Transverse colon (tissue), 4 donors: ENCODE data around the gene ERC2. TPM values are rescaled to one million over a fixed set of nuclear protein-coding genes. Genes with fewer than 3 reads are reported as not detected.

ENCODE experiments used
- DNase-seq: peaks from one replicate; pipeline ENCODE4 v3.0.0-alpha.2; 2019
- H3K27ac ChIP-seq, 4 donors: fragments of 200-600 bp; sonication (generic); 2 replicates each; pipeline ENCODE4 v1.5.1; 2016 to 2018; ENCODE audit warnings: inconsistent platforms in 4 of 4
- H3K27me3 ChIP-seq: fragments of 200-600 bp; sonication (generic); 2 replicates; pipeline ENCODE4 v1.5.1; 2017; ENCODE audit warnings: inconsistent platforms
- H3K36me3 ChIP-seq, 4 donors: fragments of 200-600 bp; sonication (generic); 2 replicates each; pipeline ENCODE4 v1.5.1; 2017 to 2019; ENCODE audit warnings: inconsistent platforms in 4 of 4
- H3K4me1 ChIP-seq, 4 donors: fragments of 200-600 bp; sonication (generic); 2 replicates each; pipeline ENCODE4 v1.5.1; 2017 to 2020; ENCODE audit warnings: inconsistent platforms in 4 of 4
- H3K4me3 ChIP-seq, 4 donors: fragments of 200-600 bp; sonication (generic); 1 replicate in 1 of 4; 2 replicates in 3 of 4; pipeline versions ENCODE4 v1.5.1 to v1.6.1; 2017 to 2019; ENCODE audit warnings: inconsistent platforms in 4 of 4
- H3K9me3 ChIP-seq, 2 donors: fragments of 200-600 bp; sonication (generic); 2 replicates each; pipeline ENCODE4 v1.5.1; 2017 to 2019; ENCODE audit warnings: inconsistent platforms in 2 of 2
- CTCF ChIP-seq, 5 experiments: fragments of 200-600 bp in 3 of 5; fragments of 450-650 bp in 2 of 5; sonication (generic) in 3 of 5; IDR thresholded peaks; 1 replicate in 2 of 5; 2 replicates in 3 of 5; pipeline ENCODE4 v1.5.1; 2016 to 2017; ENCODE audit warnings: antibody characterized with exemption in 5 of 5, inconsistent platforms in 3 of 5, mild to moderate bottlenecking in 2 of 5, moderate library complexity in 1 of 5
- EP300 ChIP-seq: sonication (generic); formaldehyde crosslinking; IDR thresholded peaks from one replicate; pipeline ENCODE4 v1.6.1; 2017; ENCODE audit warnings: antibody characterized with exemption, low read depth
- POLR2A ChIP-seq: fragments of 450-650 bp; IDR thresholded peaks from one replicate; pipeline ENCODE4 v1.6.1; 2016; ENCODE audit warnings: antibody characterized with exemption, mild to moderate bottlenecking, moderate library complexity
- POLR2AphosphoS5 ChIP-seq, 3 donors: sonication (generic); formaldehyde crosslinking; IDR thresholded peaks; one replicate each; pipeline ENCODE4 v1.6.1; 2016; ENCODE audit warnings: antibody characterized with exemption in 3 of 3
- WGBS, 2 donors: methylation state at CpG; one replicate each; pipeline ENCODE4 v1.1.5; 2018; ENCODE audit warnings: low coverage in 1 of 2; 5-methylcytosine and 5-hydroxymethylcytosine counted together
- in situ Hi-C, 4 donors: fragments of 200-750 bp; cut with MboI; loops; one replicate each; pipeline versions ENCODE4 v1.15.0 to v1.15.1; 2017; ENCODE audit warnings: low sequenced_read_pairs in 3 of 4, low pct_ligation_motif_present in 1 of 4, low pct_unique_long_range_greater_than_20kb in 1 of 4
- intact Hi-C: fragments of 100-400 bp; cut with DNase I; formaldehyde crosslinking; loops from one replicate; pipeline ENCODE4 v1.15.1; 2023; ENCODE audit warnings: low total_unique reads
- total RNA-seq, 4 donors: library from RNA; depleted of rRNA; stranded (reverse); fragments of >200 nt; gene quantifications; one replicate each; pipeline ENCODE4 v1.1.0, GENCODE V29; 2016

Gene ERC2
- total RNA-seq, 4 donors from 2014 or later = 0.41 to 1.3 TPM; not detected in 2

- TF ChIP-seq CTCF (IDR thresholded peaks at IDR 0.05) = no peak
- TF ChIP-seq EP300 = no peak
- TF ChIP-seq POLR2AphosphoS5 (IDR thresholded peaks at IDR 0.05) = no peak
- TF ChIP-seq POLR2A = no peak
- WGBS, 2 donors = 50 to 67% methylated on average over 1 of the region's 1 CpG
- Histone ChIP-seq H3K36me3 (no peaks in the 10 kb centered on the region), H3K9me3 (no peaks in the 10 kb centered on the region), H3K4me1 (no peaks in the 10 kb centered on the region), H3K27me3 (no peaks in the 10 kb centered on the region), H3K27ac (no peak overlapping the region), H3K4me3 (no peak overlapping the region)
- intact Hi-C loops (no loop called here), in situ Hi-C loops (loop anchor here in 1 of 4 donors (25.0 kb wide), 1 partner anchor 100 kb away; no protein-coding TSS in a partner anchor)
- no peak for DNase-seq
Observed at GRCh38 chr3:56137415-56137814, 330.9 kb downstream of the ERC2 start.

GRCh38 chr3:56136514-56136913 lies 331.8 kb downstream of the ERC2 start:
- WGBS, 2 donors = 35 to 55% methylated on average over 2 of the region's 2 CpGs
- Histone ChIP-seq H3K36me3 (no peaks in the 10 kb centered on the region), H3K27ac (no peak overlapping the region), H3K4me1 (no peaks in the 10 kb centered on the region), H3K27me3 (no peaks in the 10 kb centered on the region), H3K4me3 (no peak overlapping the region), H3K9me3 (no peaks in the 10 kb centered on the region)
- no peak for DNase-seq
- TF ChIP-seq POLR2A = no peak
- intact Hi-C loops (no loop called here), in situ Hi-C loops (loop anchor here in 1 of 4 donors (25.0 kb wide), 1 partner anchor 101 kb away; no protein-coding TSS in a partner anchor)

GRCh38 chr3:56135941-56136340 lies 332.3 kb downstream of the ERC2 start:
- Histone ChIP-seq H3K27ac (no peak overlapping the region), H3K4me1 (no peaks in the 10 kb centered on the region), H3K4me3 (no peak overlapping the region), H3K27me3 (no peaks in the 10 kb centered on the region), H3K9me3 (no peaks in the 10 kb centered on the region), H3K36me3 (no peaks in the 10 kb centered on the region)
- TF ChIP-seq POLR2AphosphoS5 (IDR thresholded peaks at IDR 0.05) = no peak
- WGBS, 2 donors = 81 to 83% methylated on average over 4 of the region's 4 CpGs
- in situ Hi-C loops (loop anchor here in 1 of 4 donors (25.0 kb wide), 1 partner anchor 101 kb away; no protein-coding TSS in a partner anchor), intact Hi-C loops (no loop called here)
- no peak for DNase-seq

- Histone ChIP-seq H3K27ac (no peak overlapping the region), H3K9me3 (no peaks in the 10 kb centered on the region), H3K4me1 (no peaks in the 10 kb centered on the region), H3K27me3 (no peaks in the 10 kb centered on the region), H3K36me3 (no peaks in the 10 kb centered on the region), H3K4me3 (no peak overlapping the region)
- WGBS, 2 donors = 86 to 100% methylated on average over 1 to 2 of the region's 2 CpGs
- DNase-seq = no peak
- intact Hi-C loops (no loop called here), in situ Hi-C loops (loop anchor here in 1 of 4 donors (25.0 kb wide), 1 partner anchor 104 kb away; no protein-coding TSS in a partner anchor)
- TF ChIP-seq EP300 (no peak), CTCF (IDR thresholded peaks at IDR 0.05) (no peak), POLR2AphosphoS5 (IDR thresholded peaks at IDR 0.05) (no peak), POLR2A (no peak)
Observed at GRCh38 chr3:56133423-56133822, 334.8 kb downstream of the ERC2 start.

- Histone ChIP-seq H3K27ac (no peak overlapping the region), H3K9me3 (no peaks in the 10 kb centered on the region), H3K4me1 (no peaks in the 10 kb centered on the region), H3K4me3 (no peak overlapping the region), H3K36me3 (no peaks in the 10 kb centered on the region), H3K27me3 (no peaks in the 10 kb centered on the region)
- no peak for TF ChIP-seq CTCF (IDR thresholded peaks at IDR 0.05)
- no peak for DNase-seq
- intact Hi-C loops (no loop called here), in situ Hi-C loops (loop anchor here in 1 of 4 donors (25.0 kb wide), 1 partner anchor 105 kb away; no protein-coding TSS in a partner anchor)
- WGBS, 2 donors = 66 to 73% methylated on average over 3 of the region's 3 CpGs
Observed at GRCh38 chr3:56132762-56133161, 335.5 kb downstream of the ERC2 start.
